Fibroblast of the aortic adventitia (primary cell): ENCODE results near the gene GALNT9. TPM values are rescaled to one million over a fixed set of nuclear protein-coding genes. Genes with fewer than 3 reads are reported as not detected.

Experiments
- DNase-seq: peaks from one replicate; pipeline ENCODE4 v3.0.0-alpha.2; 2010; ENCODE audit warnings: low read depth
- H3K4me3 ChIP-seq: 2 replicates; pipeline ENCODE4 v1.5.1; 2011; ENCODE audit warnings: low read depth, mild to moderate bottlenecking, control low read depth, low read length, moderate library complexity
- total RNA-seq: library from RNA; depleted of rRNA; stranded (reverse); fragments of >200 nt; gene quantifications from 2 replicates; pipeline ENCODE4 v1.2.3, GENCODE V29; 2012; ENCODE audit warnings: low replicate concordance
- TF ChIP-seq, protein P1 (sequence below): IDR thresholded peaks from 2 replicates; pipeline ENCODE4 v1.5.1; 2011; ENCODE audit warnings: mild to moderate bottlenecking, low read length, control low read depth, inconsistent platforms; ENCODE audit not compliant: insufficient read depth

Gene GALNT9
- total RNA-seq, 1 donor, result not detected

DNA sequence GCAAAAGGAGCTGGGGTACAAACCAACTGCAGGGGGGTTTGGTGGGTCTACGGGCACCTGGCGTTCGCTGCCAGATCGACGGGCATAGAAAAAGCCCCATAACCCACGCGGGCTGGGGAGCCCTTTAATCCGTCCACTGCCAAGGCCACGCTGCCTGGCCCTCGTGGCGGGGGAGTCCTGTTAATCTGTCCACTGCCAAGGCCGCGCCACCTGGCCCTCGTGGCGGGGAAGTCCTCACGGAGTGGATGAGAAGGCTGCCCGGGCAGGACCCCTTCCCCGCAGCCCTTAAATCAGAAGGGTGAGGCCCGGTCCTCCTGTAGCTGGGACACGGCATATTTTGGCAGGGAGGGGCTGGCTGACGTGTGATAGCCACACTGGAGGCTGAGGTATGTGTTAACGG is 99.0 kb downstream of the GALNT9 start:
- DNase-seq, result no peak
- no peak overlapping the region for H3K4me3 ChIP-seq
- TF ChIP-seq, protein P1, sequence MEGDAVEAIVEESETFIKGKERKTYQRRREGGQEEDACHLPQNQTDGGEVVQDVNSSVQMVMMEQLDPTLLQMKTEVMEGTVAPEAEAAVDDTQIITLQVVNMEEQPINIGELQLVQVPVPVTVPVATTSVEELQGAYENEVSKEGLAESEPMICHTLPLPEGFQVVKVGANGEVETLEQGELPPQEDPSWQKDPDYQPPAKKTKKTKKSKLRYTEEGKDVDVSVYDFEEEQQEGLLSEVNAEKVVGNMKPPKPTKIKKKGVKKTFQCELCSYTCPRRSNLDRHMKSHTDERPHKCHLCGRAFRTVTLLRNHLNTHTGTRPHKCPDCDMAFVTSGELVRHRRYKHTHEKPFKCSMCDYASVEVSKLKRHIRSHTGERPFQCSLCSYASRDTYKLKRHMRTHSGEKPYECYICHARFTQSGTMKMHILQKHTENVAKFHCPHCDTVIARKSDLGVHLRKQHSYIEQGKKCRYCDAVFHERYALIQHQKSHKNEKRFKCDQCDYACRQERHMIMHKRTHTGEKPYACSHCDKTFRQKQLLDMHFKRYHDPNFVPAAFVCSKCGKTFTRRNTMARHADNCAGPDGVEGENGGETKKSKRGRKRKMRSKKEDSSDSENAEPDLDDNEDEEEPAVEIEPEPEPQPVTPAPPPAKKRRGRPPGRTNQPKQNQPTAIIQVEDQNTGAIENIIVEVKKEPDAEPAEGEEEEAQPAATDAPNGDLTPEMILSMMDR, result no peak

DNA sequence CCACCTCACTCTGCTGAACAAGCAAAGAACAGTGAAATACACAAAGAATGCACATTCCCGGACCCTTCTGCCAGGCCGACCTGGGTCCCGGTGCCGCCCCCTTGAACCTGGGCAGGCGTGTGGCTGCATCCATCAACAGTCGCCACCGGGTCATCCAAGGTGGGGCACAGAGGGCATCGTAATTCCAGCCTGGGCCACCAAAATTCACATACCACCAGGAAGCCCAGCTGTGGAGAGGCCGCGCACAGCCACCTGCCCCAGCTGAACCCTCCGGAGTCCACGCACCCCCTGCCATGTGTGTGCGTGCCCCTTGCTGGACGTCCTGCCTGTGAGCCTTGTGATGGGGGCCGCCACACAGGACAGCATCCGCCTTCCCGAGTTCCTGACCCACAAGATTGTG is 99.5 kb downstream of the GALNT9 start:
- no peak overlapping the region for H3K4me3 ChIP-seq
- no peak for DNase-seq
- TF ChIP-seq, protein P1, result no peak

DNA sequence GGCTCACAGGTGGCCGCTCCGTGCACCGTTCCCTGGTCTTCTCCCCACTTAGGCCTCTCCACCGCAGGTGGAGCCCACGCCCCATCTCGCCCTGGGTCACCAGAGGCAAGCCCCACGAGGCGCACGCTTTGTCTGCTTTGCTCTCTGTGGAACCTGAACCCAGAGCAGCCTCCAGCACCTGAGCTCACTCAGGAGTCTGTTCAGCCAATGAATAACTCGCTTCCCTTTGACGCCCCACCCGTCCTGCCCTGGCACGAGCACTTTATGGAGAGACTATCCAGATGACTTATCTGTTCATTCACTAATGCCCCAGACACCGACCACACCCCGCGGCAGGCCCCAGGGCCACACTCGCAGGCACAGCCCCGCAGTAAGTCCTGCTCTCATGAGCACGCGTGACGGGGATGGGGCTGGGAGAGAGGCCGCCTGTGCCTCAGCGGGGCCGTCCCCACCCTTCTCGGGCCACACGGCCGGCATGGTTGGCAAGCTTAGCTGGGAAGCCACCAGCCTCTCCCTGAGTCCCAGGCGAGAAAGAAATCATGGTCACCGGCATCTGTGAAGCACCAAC is 100.1 kb downstream of the GALNT9 start:
- TF ChIP-seq, protein P1, result no peak
- H3K4me3 ChIP-seq, result no peak overlapping the region
- no peak for DNase-seq

DNA sequence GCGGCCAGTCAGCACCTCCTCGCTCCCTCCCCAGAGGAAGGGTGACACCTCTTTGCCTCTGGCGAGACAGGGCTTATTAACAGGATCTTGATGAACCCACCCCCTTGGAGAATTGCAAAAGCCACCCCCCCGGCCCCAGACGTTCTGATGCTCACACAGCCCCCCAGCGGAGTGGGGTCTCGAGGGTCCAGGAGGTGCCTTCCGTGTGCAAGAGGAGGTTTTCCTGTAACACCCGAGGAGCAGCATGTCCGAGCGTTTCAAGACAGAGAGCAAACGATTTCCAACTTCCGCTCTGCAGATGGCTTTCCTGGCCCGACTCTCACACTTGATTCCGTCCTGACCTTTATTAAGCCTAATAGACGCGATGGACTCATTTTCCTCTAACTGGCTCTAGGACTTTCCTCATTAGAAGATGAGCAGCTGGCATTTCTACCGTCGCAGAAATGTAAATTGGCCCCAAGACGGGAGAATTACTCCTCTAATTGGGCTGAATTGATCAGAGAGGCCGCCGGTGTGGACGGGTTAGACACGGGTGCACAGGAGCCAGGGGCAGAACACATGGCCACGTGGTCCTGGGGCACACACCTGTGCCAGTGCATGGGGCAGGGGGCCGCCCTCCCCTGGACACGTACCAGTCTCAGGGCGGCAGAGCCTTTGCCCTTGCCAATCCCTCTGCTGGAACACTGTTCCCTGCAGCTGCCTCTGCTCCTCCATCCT is 100.8 kb downstream of the GALNT9 start:
- no peak overlapping the region for H3K4me3 ChIP-seq
- DNase-seq, result no peak
- TF ChIP-seq, protein P1, result no peak

DNA sequence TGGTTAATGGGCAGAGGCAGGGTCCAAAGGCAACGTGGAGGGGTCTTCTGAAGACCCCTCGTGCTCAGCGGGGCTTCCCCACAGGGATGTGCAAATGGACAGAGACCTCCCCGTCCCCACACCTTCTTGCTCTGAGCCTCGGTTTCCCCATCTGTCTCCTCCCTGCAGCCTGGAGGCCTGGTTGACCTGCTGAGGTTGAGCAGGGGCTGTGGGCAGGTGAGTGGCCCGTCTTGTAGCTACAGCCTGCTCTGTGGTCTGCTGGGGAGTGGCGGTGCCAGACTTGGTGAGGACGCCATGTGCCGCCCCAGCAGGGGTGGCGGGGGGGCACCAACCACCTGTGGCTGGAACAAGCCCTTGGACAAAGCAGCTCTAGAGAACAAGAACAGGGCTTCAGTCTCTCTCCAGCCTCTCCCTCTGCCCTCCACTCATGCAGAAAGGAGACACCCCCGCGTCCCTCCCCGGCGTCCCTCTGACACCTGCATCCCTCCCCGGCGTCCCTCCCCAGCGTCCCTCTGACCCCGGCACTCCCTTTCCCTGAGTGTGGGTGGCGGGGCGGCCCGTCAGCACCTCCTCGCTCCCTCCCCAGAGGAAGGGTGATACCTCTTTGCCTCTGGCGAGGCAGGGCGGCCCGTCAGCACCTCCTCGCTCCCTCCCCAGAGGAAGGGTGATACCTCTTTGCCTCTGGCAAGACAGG is 101.5 kb downstream of the GALNT9 start:
- TF ChIP-seq, protein P1, result no peak
- no peak for DNase-seq
- no peak overlapping the region for H3K4me3 ChIP-seq

DNA sequence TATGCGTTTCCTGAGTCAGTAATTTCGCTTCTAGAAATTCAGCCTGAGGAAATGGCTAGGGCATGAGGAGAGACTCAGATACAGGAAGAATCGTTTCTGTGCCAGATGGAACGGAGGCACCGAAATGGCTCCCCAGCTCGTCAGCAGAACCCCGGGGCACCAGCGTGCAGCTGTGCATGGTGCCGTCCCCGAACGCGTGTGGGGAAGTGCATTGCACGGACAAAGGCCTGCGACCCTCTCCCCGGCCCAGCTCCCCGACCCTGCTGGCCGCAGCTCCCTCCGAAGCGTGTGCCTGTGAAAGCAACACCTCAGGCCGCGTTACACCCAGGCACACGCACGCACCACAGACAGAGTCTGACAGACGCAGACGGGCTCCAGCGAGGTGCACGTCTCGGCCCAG is 102.3 kb downstream of the GALNT9 start:
- DNase-seq, result no peak

More for the DNA sequence above, 102.3 kb downstream of the GALNT9 start:
- H3K4me3 ChIP-seq, result no peak overlapping the region
- TF ChIP-seq, protein P1, result no peak
